GM12878 (cell line): ENCODE measurements around the gene PPP2R5A. TPM values are rescaled to one million over a fixed set of nuclear protein-coding genes. Genes with fewer than 3 reads are reported as not detected.

Experiments
- ATAC-seq: fragments of 200-7000 bp; cut with Tn5 transposase; 3 replicates; pipeline ENCODE4 v1.9.1; 2020; ENCODE audit warnings: mild to moderate bottlenecking, moderate library complexity
- BruUV-seq: library from RNA; stranded (reverse); fragments of 400-500 nt; replicated peaks from 2 replicates; lab custom pipeline; 2021; lab: Mats Ljungman, UMichigan
- CTCF ChIA-PET: fragments of 300-600 bp; sonication (Branson Sonifier 250); formaldehyde crosslinking; extraction: SDS; loops from one replicate; lab custom pipeline; 2021; ENCODE audit warnings: inconsistent platforms; lab: Yijun Ruan, JAX
- POLR2A ChIA-PET: fragments of 350-600 bp; formaldehyde crosslinking; extraction: SDS; loops from one replicate; lab custom pipeline; 2021; ENCODE audit warnings: inconsistent platforms; lab: Charles Lee
- RAD21 ChIA-PET: fragments of 300-600 bp; sonication (Branson Sonifier 250); formaldehyde crosslinking; loops from one replicate; lab custom pipeline; 2023; ENCODE audit warnings: antibody characterized with exemption; ENCODE audit not compliant: unreplicated experiment; lab: Charles Lee
- SMC1A ChIA-PET: fragments of 300-600 bp; sonication (Branson Sonifier 250); formaldehyde crosslinking; loops from one replicate; lab custom pipeline; 2023; ENCODE audit not compliant: unreplicated experiment, uncharacterized antibody; lab: Charles Lee
- DNase-seq: peaks from one replicate; pipeline ENCODE4 v3.0.0-alpha.2; 2011; ENCODE audit warnings: low read depth, low spot score
- FAIRE-seq: peaks from 3 replicates; lab custom pipeline; 2011; peaks lifted over from hg19 to GRCh38; lab: Jason Lieb, UNC
- H2AFZ ChIP-seq: 2 replicates; pipeline ENCODE4 v1.6.0; 2011; ENCODE audit warnings: low read depth, low read length, control low read depth; ENCODE audit not compliant: control insufficient read depth
- H3K27ac ChIP-seq: 2 replicates; pipeline ENCODE4 v1.5.1; 2011; ENCODE audit warnings: control low read depth; ENCODE audit not compliant: control insufficient read depth, insufficient read depth
- H3K27me3 ChIP-seq, 2 experiments: replicated peaks in 1 of 2; 2 replicates each; pipeline versions ENCODE4 v1.6.0 to v1.6.1; 2011; ENCODE audit warnings: low read length in 1 of 2; ENCODE audit not compliant: control insufficient read depth in 2 of 2, insufficient read depth in 2 of 2
- H3K36me3 ChIP-seq, 2 experiments: 2 replicates each; pipeline ENCODE4 v1.5.1; 2011; ENCODE audit warnings: low read length in 1 of 2; ENCODE audit not compliant: control insufficient read depth in 2 of 2, insufficient read depth in 2 of 2
- H3K4me1 ChIP-seq: 2 replicates; pipeline ENCODE4 v1.6.1; 2011; ENCODE audit warnings: mild to moderate bottlenecking, low read length, moderate library complexity, mixed read lengths; ENCODE audit not compliant: control insufficient read depth, insufficient read depth
- H3K4me2 ChIP-seq: 2 replicates; pipeline ENCODE4 v1.6.0; 2011; ENCODE audit warnings: control low read depth; ENCODE audit not compliant: control insufficient read depth, insufficient read depth
- H3K4me3 ChIP-seq: fragments of 200-600 bp; sonication (generic); 2 replicates; pipeline ENCODE4 v1.5.1; 2016
- H3K79me2 ChIP-seq: 2 replicates; pipeline ENCODE4 v1.6.0; 2011; ENCODE audit warnings: low read length; ENCODE audit not compliant: control insufficient read depth, insufficient read depth
- H3K9ac ChIP-seq: 2 replicates; pipeline ENCODE4 v1.8.0; 2011; ENCODE audit warnings: low read length, control low read depth, mixed read lengths; ENCODE audit not compliant: control insufficient read depth, insufficient read depth
- H3K9me3 ChIP-seq: replicated peaks from 3 replicates; pipeline ENCODE4 v1.5.1; 2011; ENCODE audit warnings: mild to moderate bottlenecking, low read length; ENCODE audit not compliant: control insufficient read depth, insufficient read depth
- H4K20me1 ChIP-seq: 2 replicates; pipeline ENCODE4 v1.6.0; 2011; ENCODE audit not compliant: control insufficient read depth, insufficient read depth
- BACH1 ChIP-seq: fragments of 450-650 bp; IDR thresholded peaks from 2 replicates; pipeline ENCODE4 v1.6.1; 2017; ENCODE audit warnings: mild to moderate bottlenecking, borderline replicate concordance
- BMI1 ChIP-seq: fragments of 450-650 bp; IDR thresholded peaks from 2 replicates; pipeline ENCODE4 v1.6.1; 2016; ENCODE audit warnings: mild to moderate bottlenecking, moderate library complexity, borderline replicate concordance
- NFIC ChIP-seq: IDR thresholded peaks from 2 replicates; pipeline ENCODE4 v1.6.1; 2012; ENCODE audit warnings: low read depth, mild to moderate bottlenecking, inconsistent platforms, low read length, moderate library complexity
- NFYA ChIP-seq: IDR thresholded peaks from 2 replicates; pipeline ENCODE4 v1.6.1; 2011; ENCODE audit warnings: low read depth, mild to moderate bottlenecking, low read length, improper control_type of control experiment, borderline replicate concordance
- NR2C2 ChIP-seq: IDR thresholded peaks from 2 replicates; pipeline ENCODE4 v1.6.1; 2011; ENCODE audit warnings: borderline replicate concordance, low read depth; ENCODE audit not compliant: control insufficient read depth, insufficient read length
- RAD51 ChIP-seq: fragments of 450-650 bp; IDR thresholded peaks from 2 replicates; pipeline ENCODE4 v1.6.1; 2016; ENCODE audit warnings: moderate library complexity, mild to moderate bottlenecking, inconsistent platforms
- RCOR1 ChIP-seq: conservative IDR thresholded peaks from 2 replicates; pipeline ENCODE4 v1.6.1; 2012; ENCODE audit warnings: low read depth, low read length, improper control_type of control experiment
- STAT3 ChIP-seq: IDR thresholded peaks from 2 replicates; pipeline ENCODE4 v1.6.1; 2011; ENCODE audit warnings: low read depth, low read length, improper control_type of control experiment
- YY1 ChIP-seq: IDR thresholded peaks from 2 replicates; pipeline ENCODE4 v1.6.1; 2011; ENCODE audit warnings: low read depth, mild to moderate bottlenecking, low read length
- WGBS: methylation state at CpG from one replicate; pipeline ENCODE4 v1.1.6; 2016; ENCODE audit warnings: low lambda C conversion rate; ENCODE audit not compliant: insufficient replicate concordance, insufficient coverage; ENCODE audit errors: missing lambda C conversion rate; 5-methylcytosine and 5-hydroxymethylcytosine counted together
- in situ Hi-C: fragments of 300-500 bp; cut with MboI; formaldehyde crosslinking; loops from 9 replicates; pipeline ENCODE4 v1.14.3; 2018; ENCODE audit warnings: mixed read lengths
- intact Hi-C: fragments of 100-400 bp; cut with micrococcal nuclease; formaldehyde crosslinking; loops from one replicate; pipeline ENCODE4 v1.14.2; 2022; ENCODE audit not compliant: unreplicated experiment
- polyA plus RNA-seq, 11 experiments: library from polyadenylated mRNA; depleted of rRNA in 4 of 11; unstranded in 6 of 11; stranded (reverse) in 5 of 11; fragments of >200 nt; fragmentation: Nextera tagmentation in 4 of 11; fragmentation: Illumina TruSeq in 1 of 11; extraction: Ambion mirVana in 4 of 11; extraction: Trizol in 1 of 11; gene quantifications; 1 replicate in 1 of 11; 2 replicates in 10 of 11; pipeline versions ENCODE4 v1.2.1 to v1.2.3, GENCODE V29; 2011 to 2016; ENCODE audit warnings: inconsistent platforms in 2 of 11, missing spikeins in 2 of 11, low read depth in 1 of 11
- total RNA-seq, 4 experiments: library from RNA; depleted of rRNA in 3 of 4; stranded (reverse); fragments of >200 nt in 3 of 4; fragmentation: Illumina TruSeq in 1 of 4; extraction: Trizol in 1 of 4; gene quantifications; 2 replicates each; pipeline versions ENCODE4 v1.2.1 to v1.2.3, GENCODE V29; 2013 to 2021
- TF ChIP-seq, protein P1 (sequence below): IDR thresholded peaks from 2 replicates; pipeline ENCODE4 v1.6.1; 2012; ENCODE audit warnings: mild to moderate bottlenecking, low read depth, low read length

PPP2R5A gene
- total and polyA plus RNA-seq, 10 of the 15 experiments (the other 5 are each of a cell fraction or from before 2014, with no cell fraction given), result 15.4 to 40.6 (median 32.5) TPM

DNA sequence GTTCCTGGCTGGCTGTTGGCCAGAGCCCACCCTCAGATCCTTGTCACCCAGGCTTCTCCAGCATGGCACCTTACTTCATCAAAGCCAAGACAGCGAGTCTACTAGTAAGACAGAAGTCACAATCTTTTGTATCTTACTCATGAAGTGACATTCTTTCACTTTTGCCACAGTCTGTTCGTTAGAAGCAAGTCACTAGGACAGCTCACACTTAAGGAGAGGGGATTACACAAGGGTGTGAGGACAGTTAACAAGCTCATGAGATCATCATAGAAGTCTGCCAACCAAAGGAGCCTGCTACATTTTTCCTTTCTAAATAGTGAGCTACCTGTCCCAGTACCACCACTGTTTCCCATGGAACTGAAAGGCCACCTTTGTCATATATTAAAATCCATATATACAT is 68.0 kb downstream of the PPP2R5A start:
- ChIA-PET SMC1A (interaction anchor here (0.9 to 1.0 kb wide), 2 partner anchors 10 to 14 kb away, joined by 3 to 4 read pairs; no protein-coding TSS in a partner anchor), RAD21 (interaction anchor here (1.2 kb wide), 1 partner anchor 103 kb away, joined by 5 read pairs; no protein-coding TSS in a partner anchor), POLR2A (no interaction called here), CTCF (interaction anchor here (0.9 kb wide), 1 partner anchor 13 kb away, joined by 3 read pairs; no protein-coding TSS in a partner anchor)
- in situ Hi-C loops, result no loop called here
- WGBS, result 100% methylated on average over 2 of the region's 2 CpGs
- peaks cover 10 to 34% of the 10 kb centered on the region in 2 experiments for H3K36me3 ChIP-seq
- intact Hi-C loops, result no loop called here
- no peaks in the 10 kb centered on the region for H3K79me2 ChIP-seq
- H4K20me1 ChIP-seq, result no peaks in the 10 kb centered on the region
- H3K27ac ChIP-seq, result no peak overlapping the region
- no peaks in the 10 kb centered on the region for H3K9me3 ChIP-seq
- H2AFZ ChIP-seq, result no peak overlapping the region
- no peak overlapping the region for H3K4me3 ChIP-seq
- no peaks in the 10 kb centered on the region for H3K27me3 ChIP-seq
- no peak for TF ChIP-seq YY1
- TF ChIP-seq RCOR1, result no peak
- TF ChIP-seq NR2C2, result no peak
- ATAC-seq (no peak), FAIRE-seq (no peak), DNase-seq (no peak)
- H3K4me1 ChIP-seq, result no peaks in the 10 kb centered on the region
- no peak overlapping the region for H3K9ac ChIP-seq
- H3K4me2 ChIP-seq, result no peak overlapping the region
- no TSS peak for BruUV-seq

DNA sequence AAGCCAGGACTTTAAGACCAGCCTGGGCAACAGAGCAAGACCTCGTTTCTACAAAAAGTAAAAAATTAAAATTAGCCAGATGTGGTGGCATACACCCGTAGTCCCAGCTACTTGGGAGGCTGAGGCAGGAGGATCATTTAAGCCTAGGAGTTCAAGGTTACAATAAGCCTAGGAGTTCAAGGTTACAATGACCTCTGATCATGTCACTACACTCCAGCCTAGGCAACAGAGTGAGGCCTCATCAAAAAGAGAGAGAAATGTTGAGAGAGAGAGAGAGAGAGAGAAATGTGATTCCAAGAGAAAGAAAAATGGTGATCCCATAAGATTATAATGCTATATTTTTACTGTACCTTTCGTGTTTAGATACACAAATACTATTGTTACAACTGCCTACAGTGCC is 69.3 kb downstream of the PPP2R5A start:
- RAD21 ChIA-PET, result no interaction called here
- SMC1A ChIA-PET, result no interaction called here
- TF ChIP-seq BMI1 (no peak), NFYA (no peak), RAD51 (no peak), NFIC (no peak), BACH1 (no peak), STAT3 (no peak)
- TF ChIP-seq, protein P1, sequence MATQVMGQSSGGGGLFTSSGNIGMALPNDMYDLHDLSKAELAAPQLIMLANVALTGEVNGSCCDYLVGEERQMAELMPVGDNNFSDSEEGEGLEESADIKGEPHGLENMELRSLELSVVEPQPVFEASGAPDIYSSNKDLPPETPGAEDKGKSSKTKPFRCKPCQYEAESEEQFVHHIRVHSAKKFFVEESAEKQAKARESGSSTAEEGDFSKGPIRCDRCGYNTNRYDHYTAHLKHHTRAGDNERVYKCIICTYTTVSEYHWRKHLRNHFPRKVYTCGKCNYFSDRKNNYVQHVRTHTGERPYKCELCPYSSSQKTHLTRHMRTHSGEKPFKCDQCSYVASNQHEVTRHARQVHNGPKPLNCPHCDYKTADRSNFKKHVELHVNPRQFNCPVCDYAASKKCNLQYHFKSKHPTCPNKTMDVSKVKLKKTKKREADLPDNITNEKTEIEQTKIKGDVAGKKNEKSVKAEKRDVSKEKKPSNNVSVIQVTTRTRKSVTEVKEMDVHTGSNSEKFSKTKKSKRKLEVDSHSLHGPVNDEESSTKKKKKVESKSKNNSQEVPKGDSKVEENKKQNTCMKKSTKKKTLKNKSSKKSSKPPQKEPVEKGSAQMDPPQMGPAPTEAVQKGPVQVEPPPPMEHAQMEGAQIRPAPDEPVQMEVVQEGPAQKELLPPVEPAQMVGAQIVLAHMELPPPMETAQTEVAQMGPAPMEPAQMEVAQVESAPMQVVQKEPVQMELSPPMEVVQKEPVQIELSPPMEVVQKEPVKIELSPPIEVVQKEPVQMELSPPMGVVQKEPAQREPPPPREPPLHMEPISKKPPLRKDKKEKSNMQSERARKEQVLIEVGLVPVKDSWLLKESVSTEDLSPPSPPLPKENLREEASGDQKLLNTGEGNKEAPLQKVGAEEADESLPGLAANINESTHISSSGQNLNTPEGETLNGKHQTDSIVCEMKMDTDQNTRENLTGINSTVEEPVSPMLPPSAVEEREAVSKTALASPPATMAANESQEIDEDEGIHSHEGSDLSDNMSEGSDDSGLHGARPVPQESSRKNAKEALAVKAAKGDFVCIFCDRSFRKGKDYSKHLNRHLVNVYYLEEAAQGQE, result no peak
- TF ChIP-seq, all 136 proteins: peak for 0
- FAIRE-seq (no peak), DNase-seq (no peak), ATAC-seq (no peak)
- no TSS peak for BruUV-seq
- intact Hi-C loops (no loop called here), in situ Hi-C loops (no loop called here)
- no peak overlapping the region for H3K4me3 ChIP-seq
- no peaks in the 10 kb centered on the region for H3K27me3 ChIP-seq
- H3K9ac ChIP-seq, result no peak overlapping the region
- H3K27ac ChIP-seq, result no peak overlapping the region
- 94% methylated on average over 3 of the region's 3 CpGs for WGBS
- ChIA-PET POLR2A (no interaction called here), CTCF (no interaction called here)
- peaks cover 10 to 35% of the 10 kb centered on the region in 2 experiments for H3K36me3 ChIP-seq
- no peaks in the 10 kb centered on the region for H3K79me2 ChIP-seq
- H3K4me1 ChIP-seq, result no peaks in the 10 kb centered on the region
- no peak overlapping the region for H3K4me2 ChIP-seq
- no peaks in the 10 kb centered on the region for H3K9me3 ChIP-seq
- H4K20me1 ChIP-seq, result no peaks in the 10 kb centered on the region
- no peak overlapping the region for H2AFZ ChIP-seq
